Mucosa of gallbladder (tissue), 1 donor: ENCODE data around the gene CERS6. TPM values are rescaled to one million over a fixed set of nuclear protein-coding genes. Genes with fewer than 3 reads are reported as not detected.
"Not testable (repeated sequence)": the region's sequence is repeated elsewhere in the genome, so short reads cannot be mapped to it uniquely, and the experiment has no call there.

ENCODE experiments used
- DNase-seq: peaks from one replicate; pipeline ENCODE4 v3.0.0-alpha.2; 2020; ENCODE audit warnings: low spot score
- total RNA-seq: library from RNA; stranded (reverse); gene quantifications from one replicate; pipeline ENCODE4 v1.2.1, GENCODE V29; 2021
- donor health status: DM: no; HTN: no; CAD: no.

Gene CERS6, protein sequence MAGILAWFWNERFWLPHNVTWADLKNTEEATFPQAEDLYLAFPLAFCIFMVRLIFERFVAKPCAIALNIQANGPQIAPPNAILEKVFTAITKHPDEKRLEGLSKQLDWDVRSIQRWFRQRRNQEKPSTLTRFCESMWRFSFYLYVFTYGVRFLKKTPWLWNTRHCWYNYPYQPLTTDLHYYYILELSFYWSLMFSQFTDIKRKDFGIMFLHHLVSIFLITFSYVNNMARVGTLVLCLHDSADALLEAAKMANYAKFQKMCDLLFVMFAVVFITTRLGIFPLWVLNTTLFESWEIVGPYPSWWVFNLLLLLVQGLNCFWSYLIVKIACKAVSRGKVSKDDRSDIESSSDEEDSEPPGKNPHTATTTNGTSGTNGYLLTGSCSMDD
- total RNA-seq, result 22.4 TPM

DNA sequence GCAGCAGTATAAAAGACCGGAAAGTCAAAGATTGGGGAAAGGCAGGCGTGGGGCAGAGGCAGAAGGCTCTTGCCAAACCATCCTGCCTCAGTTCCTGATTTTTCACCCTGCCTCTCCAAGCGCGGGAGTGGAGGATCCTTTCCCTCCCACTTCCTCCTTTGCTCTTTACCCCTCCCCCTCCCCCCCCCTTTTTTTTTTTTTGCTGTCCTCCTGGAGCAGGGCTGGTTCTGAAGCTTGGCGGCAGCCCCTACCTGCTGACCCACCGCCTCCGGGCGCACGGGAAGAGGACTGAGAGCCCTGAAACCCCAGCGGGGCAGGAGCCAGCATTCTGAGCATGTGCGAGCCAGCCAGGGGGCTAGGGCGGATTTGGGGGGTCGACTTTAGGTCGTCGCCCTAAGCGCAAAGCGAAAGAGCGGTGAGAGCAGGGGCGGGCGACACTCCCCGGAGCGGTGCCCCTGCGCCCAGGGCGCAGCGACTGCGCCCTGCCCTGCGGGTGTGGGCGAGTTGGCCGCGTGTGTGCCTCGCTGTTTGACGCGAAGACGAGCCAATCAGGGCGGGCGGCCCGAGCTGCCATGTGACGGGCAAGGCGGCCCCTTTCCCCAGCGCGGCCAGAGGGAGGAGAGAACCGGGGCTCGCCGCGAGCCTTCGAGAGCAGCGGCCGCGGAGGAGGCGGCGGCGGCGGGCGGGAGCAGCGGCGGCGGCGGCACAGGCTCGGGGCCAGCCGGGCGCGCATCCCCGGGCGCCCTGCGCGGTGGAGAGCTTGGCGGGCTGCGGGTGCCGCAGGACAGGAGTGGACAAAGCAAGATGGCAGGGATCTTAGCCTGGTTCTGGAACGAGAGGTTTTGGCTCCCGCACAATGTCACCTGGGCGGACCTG lies at the start of gene CERS6:
Gene CERS6, plus strand, starts transcription at position 628 of the 876 bp plus-strand sequence. Its CDS starts 177 bp downstream, at position 805.
- DNase-seq, result peak; percentile 96

DNA sequence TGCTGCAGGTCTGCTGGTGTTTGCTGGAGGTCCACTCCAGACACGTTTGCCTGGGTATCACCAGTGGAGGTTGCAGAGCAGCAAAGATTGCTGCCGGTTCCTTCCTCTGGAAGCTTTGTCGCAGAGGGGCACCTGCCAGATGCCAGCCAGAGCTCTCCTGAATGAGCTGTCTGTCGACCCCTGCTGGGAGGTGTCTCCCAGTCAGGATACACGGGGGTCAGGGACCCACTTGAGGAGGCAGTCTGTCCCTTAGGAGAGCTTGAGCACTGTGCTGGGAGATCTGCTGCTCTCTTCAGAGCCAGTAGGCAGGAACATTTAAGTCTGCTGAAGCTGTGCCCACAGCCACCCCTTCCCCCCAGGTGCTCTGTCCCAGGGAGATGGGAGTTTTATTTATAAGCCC lies 43.8 kb upstream of the CERS6 start:
- DNase-seq, result not testable (repeated sequence)

DNA sequence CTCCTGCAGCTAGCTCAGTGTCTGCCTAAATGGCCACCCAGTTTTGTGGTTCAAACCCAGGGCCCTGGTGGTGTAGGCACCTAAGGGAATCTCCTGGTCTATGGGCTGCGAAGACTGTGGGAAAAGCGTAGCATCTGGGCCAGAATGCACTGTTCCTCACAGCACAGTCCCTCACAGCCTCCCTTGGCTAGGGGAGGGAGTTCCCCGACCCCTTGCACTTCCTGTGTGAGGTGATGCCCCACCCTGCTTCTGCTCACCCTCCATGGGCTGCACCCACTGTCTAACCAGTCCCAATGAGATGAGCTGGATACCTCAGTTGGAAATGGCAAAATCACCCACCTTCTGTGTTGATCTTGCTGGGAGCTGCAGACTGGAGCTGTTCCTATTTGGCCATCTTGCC lies 43.0 kb upstream of the CERS6 start:
- DNase-seq, result not testable (repeated sequence)

DNA sequence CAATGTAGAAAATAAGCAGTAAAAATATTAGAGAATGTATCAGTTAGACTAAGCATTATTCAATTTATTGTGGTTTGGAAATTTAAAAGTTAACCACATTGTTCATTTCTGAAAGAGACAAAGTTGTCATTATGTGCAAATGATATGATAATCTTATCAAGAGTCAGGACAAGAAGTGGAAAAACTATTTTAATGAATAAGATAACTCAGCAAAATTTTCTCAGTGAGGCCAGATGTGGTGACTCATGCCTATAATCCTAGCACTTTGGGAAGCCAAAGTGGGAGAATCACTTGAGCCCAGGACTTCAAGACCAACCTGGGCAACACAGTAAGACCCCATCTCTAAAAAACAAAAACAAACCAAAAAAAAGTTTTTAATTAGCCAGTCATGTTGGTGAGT lies 39.5 kb upstream of the CERS6 start:
- DNase-seq, result no peak

DNA sequence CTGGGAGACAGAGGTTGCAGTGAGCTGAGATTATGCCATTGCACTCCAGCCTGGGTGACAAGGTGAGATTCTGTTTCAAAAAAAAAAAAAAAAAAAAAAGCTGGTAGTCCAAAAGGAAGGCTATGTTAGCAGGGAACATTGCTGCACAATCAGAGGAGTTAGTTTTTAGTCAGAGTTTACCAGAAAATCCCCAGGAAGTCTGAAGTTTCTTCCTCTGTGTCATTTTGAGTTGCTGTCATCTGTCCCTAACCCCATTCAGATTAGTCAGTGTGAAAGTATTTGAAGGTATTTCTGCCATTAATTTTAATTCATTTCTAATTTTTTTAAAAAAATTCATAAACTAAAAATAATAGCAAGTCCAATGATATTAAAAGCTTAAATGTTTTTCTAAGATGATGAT lies 33.5 kb upstream of the CERS6 start:
- no peak for DNase-seq

DNA sequence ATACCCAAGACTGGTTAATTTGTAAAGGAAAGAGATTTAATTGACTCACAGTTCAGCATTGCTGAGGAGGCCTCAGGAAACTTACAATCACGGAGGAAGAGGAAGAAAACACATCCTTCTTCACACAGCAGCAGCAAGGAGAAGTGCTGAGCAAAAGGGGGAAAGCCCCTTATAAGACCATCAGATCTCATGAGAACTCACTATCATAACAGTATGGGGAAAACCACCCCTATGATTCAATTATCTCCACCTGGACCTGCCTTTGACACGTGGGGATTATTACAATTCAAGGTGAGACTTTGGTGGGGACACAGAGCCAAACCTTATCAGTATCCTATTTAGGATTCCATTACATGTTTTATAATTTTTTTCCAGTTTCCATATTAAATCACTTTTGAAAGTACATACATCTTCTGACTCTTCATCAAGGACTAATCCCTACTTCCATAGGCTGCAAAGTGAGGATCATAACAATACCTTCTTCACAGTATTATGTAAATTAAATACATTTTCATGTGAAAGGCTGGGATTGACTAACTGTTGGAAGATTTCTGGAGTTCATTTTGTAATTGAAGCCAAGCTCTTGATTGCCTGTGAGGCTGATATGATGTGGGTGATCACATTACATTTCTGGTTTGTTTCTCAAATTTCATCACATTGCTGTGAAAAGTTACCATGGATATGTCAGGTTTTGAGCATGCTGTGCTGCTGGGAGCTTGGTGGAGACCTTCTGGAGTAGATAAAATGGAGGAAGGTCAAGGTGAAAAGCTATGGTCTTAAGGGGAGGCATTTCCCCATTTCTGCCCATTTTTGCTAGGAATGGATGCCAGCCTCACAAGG lies 31.7 kb upstream of the CERS6 start:
- no peak for DNase-seq

DNA sequence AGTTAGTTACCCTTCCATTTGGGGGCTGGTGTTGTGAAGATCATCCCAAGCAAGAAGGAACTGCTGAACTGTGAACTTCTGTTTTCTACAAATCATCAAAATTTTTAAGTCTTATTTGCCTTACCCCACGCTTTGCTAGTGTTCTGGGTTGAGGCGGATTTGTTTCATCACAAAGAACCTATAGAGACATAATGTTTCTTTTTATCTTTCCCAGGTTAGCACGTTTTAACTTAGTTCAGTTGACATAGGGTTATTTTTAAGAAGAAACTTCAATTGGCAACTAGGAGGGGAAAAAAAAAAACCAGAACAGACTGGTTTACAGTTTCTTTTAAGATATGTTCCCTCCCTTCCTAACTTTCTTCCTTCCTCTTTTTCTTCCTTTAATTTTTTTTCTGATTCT lies 31.1 kb upstream of the CERS6 start:
- DNase-seq, result no peak

DNA sequence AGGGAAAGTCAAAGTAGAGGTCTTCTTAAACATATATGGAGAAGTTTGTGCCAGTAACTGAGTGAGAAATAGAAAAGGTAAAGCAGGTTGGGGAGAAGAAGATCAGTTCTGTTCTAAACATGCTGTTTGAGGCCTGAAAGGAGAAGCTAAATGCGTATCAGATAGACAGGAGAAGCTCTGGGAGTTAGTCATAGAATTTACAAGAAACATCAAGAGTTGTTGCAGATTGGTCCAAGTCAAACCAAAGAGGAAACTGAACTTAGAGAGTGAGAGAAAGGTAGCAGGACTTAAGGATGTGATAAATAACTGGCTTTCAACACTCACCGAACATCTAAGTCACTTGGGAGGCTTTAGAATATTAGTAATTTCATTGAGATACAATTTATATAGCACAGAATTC lies 29.2 kb upstream of the CERS6 start:
- no peak for DNase-seq

DNA sequence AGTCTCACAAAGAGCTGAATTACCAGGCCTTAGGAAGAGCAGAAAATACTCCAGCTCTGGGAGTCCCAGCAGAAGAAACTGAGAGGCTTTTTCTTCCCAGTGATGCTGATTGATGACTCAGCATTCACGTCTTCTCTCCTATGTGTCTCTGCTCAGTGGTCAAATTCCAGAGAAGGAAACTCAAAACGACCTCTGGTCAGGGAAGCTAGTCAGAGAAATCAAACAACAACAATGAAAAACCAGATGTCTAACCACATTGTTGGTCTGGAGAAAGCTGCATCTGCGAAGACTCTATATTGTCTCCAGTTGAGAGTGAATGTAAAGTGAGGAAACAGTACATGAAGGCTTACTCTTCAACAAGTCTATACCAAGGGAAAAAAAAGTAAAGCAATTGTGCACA lies 28.6 kb upstream of the CERS6 start:
- DNase-seq, result no peak

DNA sequence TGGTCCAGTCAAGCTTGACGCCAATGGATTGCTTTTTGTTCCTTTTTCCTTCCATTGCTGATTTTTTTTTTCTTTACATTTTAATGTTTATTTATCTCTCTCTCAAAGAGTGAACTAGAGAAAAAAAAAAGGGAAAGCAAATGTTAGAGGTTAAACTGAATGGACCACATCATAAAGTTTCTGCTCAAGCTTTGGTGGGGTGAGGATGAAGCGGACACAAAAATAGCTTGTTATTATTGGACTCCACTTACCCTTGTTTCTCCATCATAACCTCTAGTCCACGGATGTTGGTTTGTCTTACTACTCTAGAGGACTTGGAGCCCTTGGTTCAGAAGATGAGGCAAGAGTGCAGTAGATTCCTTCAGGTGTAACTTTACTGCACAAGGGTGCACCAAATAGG lies 27.6 kb upstream of the CERS6 start:
- DNase-seq, result no peak

DNA sequence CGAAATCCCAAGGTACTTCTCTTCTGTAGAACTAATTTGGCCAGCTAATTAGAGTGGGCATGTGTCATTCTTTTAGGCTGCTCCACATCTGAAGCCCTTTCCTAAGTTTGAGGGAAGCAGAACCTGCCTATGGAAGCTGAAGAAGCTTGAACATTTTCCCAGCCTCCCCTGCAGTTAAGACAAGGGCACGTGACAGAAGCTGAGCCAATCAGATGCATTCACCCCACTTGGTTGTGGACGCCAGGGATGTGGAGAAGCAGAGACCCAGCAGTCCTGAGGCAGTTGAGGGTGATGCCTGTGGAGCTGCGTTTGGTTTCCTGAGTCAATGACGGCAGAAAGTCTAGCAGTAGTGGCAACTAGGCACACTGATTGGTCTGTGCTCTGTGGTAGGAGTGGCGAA lies 26.1 kb upstream of the CERS6 start:
- DNase-seq, result no peak

DNA sequence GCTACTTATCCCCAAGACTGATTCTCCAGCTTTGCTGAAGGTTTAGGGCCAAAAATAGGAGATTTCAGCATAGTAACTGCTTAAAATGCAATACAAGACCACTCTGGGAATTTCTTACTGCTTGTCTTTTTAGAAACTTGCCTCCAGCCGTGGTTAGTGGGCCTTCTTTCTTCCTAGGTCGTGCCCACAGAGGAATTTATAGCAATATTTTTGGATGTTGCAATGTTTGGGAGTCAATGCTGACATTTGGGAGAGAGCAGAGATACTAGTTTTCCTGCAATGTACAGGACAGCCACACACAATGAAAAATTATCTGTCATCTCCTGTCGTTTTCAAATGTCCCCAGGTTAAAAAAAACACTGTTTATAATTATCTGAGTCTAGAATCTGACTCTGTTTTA lies 25.6 kb upstream of the CERS6 start:
- no peak for DNase-seq

DNA sequence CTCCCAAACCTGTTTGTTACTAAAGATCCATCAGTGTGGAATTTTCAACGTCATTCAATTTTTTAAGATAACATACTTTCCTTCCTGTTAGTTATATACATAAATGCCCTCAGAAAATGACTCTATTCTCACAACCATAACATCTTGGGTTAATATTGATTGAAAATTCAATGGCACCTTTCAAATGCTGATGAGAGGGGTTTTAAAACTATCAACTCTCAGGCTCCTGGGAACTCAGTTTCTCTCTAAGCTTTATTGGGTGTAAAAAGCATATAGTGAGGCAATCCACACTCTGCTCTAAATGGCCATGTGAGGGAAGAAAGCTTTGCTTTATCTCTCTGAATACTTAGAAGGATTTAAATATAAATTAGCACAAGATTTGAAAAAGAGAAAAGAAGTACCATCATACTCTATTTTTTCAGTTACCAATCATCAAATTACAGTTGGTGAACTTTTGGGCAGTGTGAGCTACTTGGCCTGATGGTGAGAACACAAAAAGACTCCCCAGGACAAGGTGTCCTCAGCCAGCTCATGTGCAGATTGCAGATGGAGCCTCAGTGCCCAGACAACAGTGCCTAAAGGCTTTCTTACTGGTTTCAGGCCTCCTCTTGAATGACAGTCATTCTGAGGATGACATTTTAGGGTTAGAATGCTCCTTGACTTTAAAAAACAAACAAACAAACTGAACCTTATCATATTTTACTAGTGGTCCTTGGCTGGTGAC lies 24.6 kb upstream of the CERS6 start:
- no peak for DNase-seq

DNA sequence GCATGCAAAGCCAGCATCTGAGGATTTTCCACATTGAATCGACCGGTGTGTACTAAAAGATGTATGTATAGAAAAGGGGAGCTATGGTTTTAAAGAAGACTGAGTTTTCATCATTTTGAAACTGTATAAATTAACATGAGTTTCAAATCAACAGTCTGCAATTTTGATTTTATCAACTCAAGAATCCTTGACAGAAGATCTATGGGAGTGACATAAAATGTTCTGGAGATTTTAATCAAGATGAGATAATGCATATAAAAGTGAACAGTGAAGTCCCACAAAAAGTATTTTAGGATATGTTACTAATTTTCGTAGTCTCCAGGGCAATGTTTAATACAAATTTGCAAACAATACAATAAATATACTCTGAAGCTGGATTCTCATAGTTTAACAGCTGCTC lies 24.0 kb upstream of the CERS6 start:
- no peak for DNase-seq

DNA sequence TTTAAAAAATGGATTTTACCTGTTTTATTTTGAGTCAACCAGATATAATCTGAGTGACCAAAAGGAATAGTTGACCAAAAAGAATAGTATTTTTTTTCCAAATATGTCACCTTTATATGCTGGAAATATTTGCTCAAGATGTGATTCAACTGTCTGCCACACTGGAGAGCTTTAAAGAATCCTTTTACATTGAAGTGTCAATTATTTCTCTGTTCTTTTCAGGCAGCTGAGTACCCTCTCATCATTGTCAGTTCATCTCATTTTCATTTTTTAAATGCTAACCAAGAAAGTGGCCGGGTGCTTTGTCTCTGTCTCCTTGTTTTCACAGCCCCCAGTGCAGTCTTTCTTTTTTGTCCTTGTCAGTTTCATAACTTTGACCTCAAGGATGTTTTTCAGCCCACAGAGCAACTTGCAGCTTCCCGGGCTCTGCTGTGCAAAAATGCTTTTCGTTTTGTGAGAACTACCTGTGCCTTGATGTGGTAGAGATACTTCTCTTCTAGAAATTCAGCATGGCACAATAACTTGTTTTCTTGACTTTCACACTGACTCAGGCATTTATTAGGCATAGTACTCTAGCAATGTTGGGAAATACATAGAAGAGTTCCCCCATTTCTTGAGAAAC lies 23.4 kb upstream of the CERS6 start:
- DNase-seq, result no peak

DNA sequence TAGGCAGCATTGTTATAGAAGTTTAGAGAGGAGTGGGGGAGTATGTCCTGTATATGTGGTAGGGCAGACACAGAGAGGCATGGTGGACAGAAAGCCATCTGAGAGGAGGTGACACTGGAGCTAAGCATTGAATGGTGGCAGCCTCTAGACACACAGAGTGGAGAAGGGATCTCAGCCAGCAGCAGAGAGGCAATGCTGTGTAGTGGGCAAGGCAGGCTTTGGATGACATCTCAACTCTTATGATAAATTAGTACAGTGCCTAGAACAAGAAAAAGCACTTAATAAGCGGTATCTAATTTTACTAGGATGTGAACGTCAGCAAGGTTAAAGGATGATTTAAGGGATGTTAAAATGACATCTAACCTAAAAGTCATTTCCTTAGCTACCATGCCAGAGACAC lies 22.5 kb upstream of the CERS6 start:
- no peak for DNase-seq

DNA sequence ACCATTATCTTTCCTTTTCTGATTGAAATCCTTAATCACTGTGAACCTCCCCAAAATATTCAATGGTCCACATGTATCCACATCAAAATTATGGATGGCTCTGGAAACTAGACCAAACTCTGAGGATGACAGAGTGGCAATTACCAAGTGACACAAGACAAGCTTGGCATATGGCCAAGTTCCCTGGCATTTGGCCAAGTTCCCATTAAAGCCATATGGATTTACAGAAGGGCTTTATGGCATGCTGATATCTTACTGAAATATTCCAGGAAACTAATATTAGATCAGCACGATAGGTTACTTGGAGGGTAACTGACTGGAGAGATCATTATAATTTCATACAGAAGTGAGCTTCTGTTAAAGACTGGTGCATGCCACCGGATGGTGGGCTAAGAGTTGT lies 21.9 kb upstream of the CERS6 start:
- no peak for DNase-seq

DNA sequence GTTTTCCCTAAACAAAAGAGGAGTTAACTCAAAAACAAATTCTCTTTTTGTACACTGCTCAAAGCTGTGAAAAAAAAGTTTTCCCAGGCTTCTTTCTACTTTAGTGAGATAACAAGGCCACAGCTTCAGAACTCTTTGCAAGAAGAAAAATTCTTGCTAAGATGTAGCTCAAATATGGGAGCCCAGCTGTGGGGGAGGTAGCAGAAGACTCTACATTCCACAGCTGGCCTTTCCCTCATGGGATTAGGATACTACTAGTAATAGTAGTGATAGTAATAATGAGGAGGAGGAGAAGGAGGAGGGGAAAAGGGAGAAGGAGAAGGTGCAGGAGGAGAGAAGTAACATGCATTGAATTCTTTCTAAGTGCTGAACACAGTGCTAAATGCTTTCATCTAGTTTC lies 19.2 kb upstream of the CERS6 start:
- DNase-seq, result no peak

DNA sequence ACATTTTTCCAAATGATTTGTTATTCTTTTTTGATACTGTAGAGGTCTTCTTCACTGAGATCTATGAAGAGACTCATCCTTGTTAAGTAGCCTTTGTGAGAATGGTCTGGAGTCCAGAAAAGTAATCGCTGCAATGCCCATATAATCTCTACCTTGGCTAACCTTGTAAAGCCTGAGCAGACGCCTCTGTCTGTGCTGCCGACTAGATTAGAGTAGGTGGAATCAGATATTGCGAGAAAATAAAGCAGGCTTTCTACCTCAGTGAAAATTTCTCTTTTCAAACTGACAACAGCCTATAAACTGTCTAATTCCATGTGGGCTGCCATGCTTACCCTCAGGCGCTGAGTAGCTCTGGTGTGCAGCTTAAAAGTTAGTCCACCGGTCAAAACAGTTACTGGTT lies 17.5 kb upstream of the CERS6 start:
- no peak for DNase-seq

DNA sequence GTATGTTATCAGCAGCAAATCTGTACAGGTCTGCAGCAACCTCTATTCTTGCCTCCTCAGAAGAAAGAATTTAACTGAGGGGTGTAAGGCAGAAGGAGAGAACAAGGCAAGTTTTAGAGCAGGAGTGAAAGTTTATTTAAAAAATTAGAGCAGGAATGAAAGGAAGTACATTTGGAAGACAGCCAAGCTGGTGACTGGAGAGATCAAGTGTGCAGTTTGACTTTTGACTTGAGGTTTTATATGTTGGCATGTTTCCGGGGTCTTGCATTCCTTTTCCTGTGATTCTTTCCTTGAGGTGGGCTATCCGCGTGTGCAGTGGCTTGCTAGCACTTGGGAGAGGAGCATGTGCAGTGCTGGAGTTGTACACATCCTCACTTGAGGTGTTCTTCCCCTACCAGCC lies 16.5 kb upstream of the CERS6 start:
- no peak for DNase-seq
